Heart left ventricle (tissue), 16 donors: ENCODE measurements around the gene RMND1. TPM values are rescaled to one million over a fixed set of nuclear protein-coding genes. Genes with fewer than 3 reads are reported as not detected.

Experiments
- ATAC-seq, 4 donors: fragments of 200-7000 bp; cut with Tn5 transposase; one replicate each; pipeline ENCODE4 v1.9.1; 2020 to 2022; ENCODE audit warnings: moderate library complexity in 4 of 4, mild to moderate bottlenecking in 3 of 4, moderate number of reproducible peaks in 1 of 4
- DNase-seq, 5 donors: peaks; one replicate each; pipeline ENCODE4 v3.0.0-alpha.2; 2020
- H3K27ac ChIP-seq, 12 donors: fragments of 200-600 bp; sonication (generic) in 4 of 12; one replicate each; pipeline versions ENCODE4 v1.5.0 to v1.8.0; 2016 to 2022; ENCODE audit warnings: mild to moderate bottlenecking in 2 of 12
- H3K27me3 ChIP-seq, 9 donors: fragments of 200-600 bp; sonication (generic) in 2 of 9; one replicate each; pipeline versions ENCODE4 v1.5.1 to v1.8.0; 2016 to 2022; ENCODE audit warnings: mild to moderate bottlenecking in 3 of 9
- H3K36me3 ChIP-seq, 9 donors: fragments of 200-600 bp; sonication (generic) in 2 of 9; one replicate each; pipeline versions ENCODE4 v1.5.0 to v1.8.0; 2018 to 2022; ENCODE audit warnings: mild to moderate bottlenecking in 2 of 9
- H3K4me1 ChIP-seq, 12 donors: fragments of 200-600 bp; sonication (generic) in 4 of 12; one replicate each; pipeline versions ENCODE4 v1.5.0 to v1.8.0; 2016 to 2022; ENCODE audit warnings: mild to moderate bottlenecking in 3 of 12
- H3K4me3 ChIP-seq, 12 donors: fragments of 200-600 bp; sonication (generic) in 4 of 12; one replicate each; pipeline versions ENCODE4 v1.5.0 to v1.8.0; 2017 to 2022; ENCODE audit warnings: mild to moderate bottlenecking in 9 of 12, moderate library complexity in 4 of 12
- H3K9me3 ChIP-seq, 12 donors: fragments of 200-600 bp; sonication (generic) in 4 of 12; one replicate each; pipeline versions ENCODE4 v1.5.0 to v1.8.0; 2016 to 2022; ENCODE audit warnings: mild to moderate bottlenecking in 1 of 12
- POLR2A ChIP-seq, 2 donors: fragments of 450-650 bp; IDR thresholded peaks; one replicate each; pipeline ENCODE4 v1.6.1; 2017; ENCODE audit warnings: antibody characterized with exemption in 2 of 2, mild to moderate bottlenecking in 2 of 2, moderate library complexity in 2 of 2
- WGBS, 4 donors: extraction: QIAGEN DNeasy Blood & Tissue Kit in 2 of 4; methylation state at CpG; one replicate each; pipeline versions ENCODE4 v1.1.5 to v1.1.7; 2013 to 2018; 5-methylcytosine and 5-hydroxymethylcytosine counted together
- intact Hi-C, 10 donors: fragments of 100-400 bp; cut with DNase I; formaldehyde crosslinking; loops; one replicate each; pipeline versions ENCODE4 v1.11.1 to v1.14.2; 2022
- polyA plus RNA-seq, 2 donors: library from polyadenylated mRNA; stranded (reverse); fragments of 200-250 nt; gene quantifications; one replicate each; pipeline ENCODE4 v1.2.3, GENCODE V29; 2013
- total RNA-seq, 9 donors: library from RNA; depleted of rRNA in 2 of 9; stranded (reverse); fragments of >200 nt in 2 of 9; fragmentation: NEBNext Ultra II Directional in 3 of 9; extraction: Animal tissue kit (Norgen Biotek cat#: 25700) in 3 of 9; gene quantifications; one replicate each; pipeline versions ENCODE4 v1.1.0 to v1.2.4, GENCODE V29; 2016 to 2023
- TF ChIP-seq, protein P1 (sequence below), 12 donors: fragments of 200-600 bp; sonication (generic) in 4 of 12; IDR thresholded peaks; one replicate each; pipeline versions ENCODE4 v1.5.0 to v1.8.0; 2018 to 2022; ENCODE audit warnings: antibody characterized with exemption in 12 of 12, mild to moderate bottlenecking in 5 of 12
- donor health status: ischemic (EF 13 %, LVEDD 7.1; RV severe dilation, severe dysfunction).
- donor health status: healthy with polysubstance abuse.
- donor health status: DM: no; HTN: yes; CAD: no.
- donor health status: DM: no; HTN: no; CAD: no.
- donor health status: ischemic (EF 25% LVEDD 6.9; RV normal size, moderate dysfunction).
- donor health status: ischemic (EF 25% LVEDD 5.7; RV mildly dilated, moderate dysfunction).
- donor health status: healthy.
- donor health status: DM: yes; HTN: yes; CAD: no.
- donor health status: ischemic (EF 35%, LVEDD 5.7; RV mildly dilated, moderate dysfunction).
- donor health status: nonischemic (EF 11% LVEDD 7.7; RV severe dilation, severe dysfunction).
- donor health status: DM: yes; HTN: yes; CAD: no.
- donor health status: PGD.
- donor health status: ischemic (EF 29% LVEDD 5.4; RV normal size, mild dysfunction).
- donor health status: nonischemic (EF 23%, LVEDD 6.1; RV moderate dilation, normal function).

The RMND1 gene
- total and polyA plus RNA-seq, 11 donors = 10.2 to 21.5 (median 17.0) TPM

GRCh38 chr6:151388997-151389617 is 62.8 kb downstream of the RMND1 start:
- Histone ChIP-seq H3K27me3 (no peaks in the 10 kb centered on the region), H3K36me3 (peaks cover 0 to 5% (median 0%) of the 10 kb centered on the region in 9 donors), H3K27ac (peak overlapping the region; percentile 96 to 100 (median 99)), H3K9me3 (no peaks in the 10 kb centered on the region), H3K4me1 (peaks cover 12 to 53% (median 42%) of the 10 kb centered on the region in 12 donors), H3K4me3 (peak overlapping the region; percentile 53 to 100 (median 94))
- 28 to 32% (median 31%) methylated on average over 12 of the region's 12 CpGs for WGBS, 4 donors
- intact Hi-C loops = no loop called here
- ATAC-seq (peak in 1 of 4 donors; percentile 1), DNase-seq (no peak)
- TF ChIP-seq POLR2A (IDR thresholded peaks at IDR 0.05) = no peak
- TF ChIP-seq, protein P1, sequence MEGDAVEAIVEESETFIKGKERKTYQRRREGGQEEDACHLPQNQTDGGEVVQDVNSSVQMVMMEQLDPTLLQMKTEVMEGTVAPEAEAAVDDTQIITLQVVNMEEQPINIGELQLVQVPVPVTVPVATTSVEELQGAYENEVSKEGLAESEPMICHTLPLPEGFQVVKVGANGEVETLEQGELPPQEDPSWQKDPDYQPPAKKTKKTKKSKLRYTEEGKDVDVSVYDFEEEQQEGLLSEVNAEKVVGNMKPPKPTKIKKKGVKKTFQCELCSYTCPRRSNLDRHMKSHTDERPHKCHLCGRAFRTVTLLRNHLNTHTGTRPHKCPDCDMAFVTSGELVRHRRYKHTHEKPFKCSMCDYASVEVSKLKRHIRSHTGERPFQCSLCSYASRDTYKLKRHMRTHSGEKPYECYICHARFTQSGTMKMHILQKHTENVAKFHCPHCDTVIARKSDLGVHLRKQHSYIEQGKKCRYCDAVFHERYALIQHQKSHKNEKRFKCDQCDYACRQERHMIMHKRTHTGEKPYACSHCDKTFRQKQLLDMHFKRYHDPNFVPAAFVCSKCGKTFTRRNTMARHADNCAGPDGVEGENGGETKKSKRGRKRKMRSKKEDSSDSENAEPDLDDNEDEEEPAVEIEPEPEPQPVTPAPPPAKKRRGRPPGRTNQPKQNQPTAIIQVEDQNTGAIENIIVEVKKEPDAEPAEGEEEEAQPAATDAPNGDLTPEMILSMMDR (IDR thresholded peaks at IDR 0.05) = no peak

GRCh38 chr6:151388236-151388635 is 63.7 kb downstream of the RMND1 start:
- peak overlapping the region in 8 of 12 donors; percentile 99 to 100 (median 99) for H3K27ac ChIP-seq
- peaks cover 6 to 45% (median 35%) of the 10 kb centered on the region in 12 donors for H3K4me1 ChIP-seq
- H3K36me3 ChIP-seq = peaks cover 0 to 5% (median 0%) of the 10 kb centered on the region in 9 donors
- DNase-seq = no peak
- no peak for TF ChIP-seq POLR2A (IDR thresholded peaks at IDR 0.05)
- TF ChIP-seq, protein P1 (IDR thresholded peaks at IDR 0.05) = no peak
- 90 to 92% (median 91%) methylated on average over 2 of the region's 2 CpGs for WGBS, 4 donors
- H3K27me3 ChIP-seq = no peaks in the 10 kb centered on the region
- H3K4me3 ChIP-seq = peak overlapping the region in 1 of 12 donors; percentile 98
- H3K9me3 ChIP-seq = no peaks in the 10 kb centered on the region
- ATAC-seq = no peak
- intact Hi-C loops = no loop called here

DNA sequence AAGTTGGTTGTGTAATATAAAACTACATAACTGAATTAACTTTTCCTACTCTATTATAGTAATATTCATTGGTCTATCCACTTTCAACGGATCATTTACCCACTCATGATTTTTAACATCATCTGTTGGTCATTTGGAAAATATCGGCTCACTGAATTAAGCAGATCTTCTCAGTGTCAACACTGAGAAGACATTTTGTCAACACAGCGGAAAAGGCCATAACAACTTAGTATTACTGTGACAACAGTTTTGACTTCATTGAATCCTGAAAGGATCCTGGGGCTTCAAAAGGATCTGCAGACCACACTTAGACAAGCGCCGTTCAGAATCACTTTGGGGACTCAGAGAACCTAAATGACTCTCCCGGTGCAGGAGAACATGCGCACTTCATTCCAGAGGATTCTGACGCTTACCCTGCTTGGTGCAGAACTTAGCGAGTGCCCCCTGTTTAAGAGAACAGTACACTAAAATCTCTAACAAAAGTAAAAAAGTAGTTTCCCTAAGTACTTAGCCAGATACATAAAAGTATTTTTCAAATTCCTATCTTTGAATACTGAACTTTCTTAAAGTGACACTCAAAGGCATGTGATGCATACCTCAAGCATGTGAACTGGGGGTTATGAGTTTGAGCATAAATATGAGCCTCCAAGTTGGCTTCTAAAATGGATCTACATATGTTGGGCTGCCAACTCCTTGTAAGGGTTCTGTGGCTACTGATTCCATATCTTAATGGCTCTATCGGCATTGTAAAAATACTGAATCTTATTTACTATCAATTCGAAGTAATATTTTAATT is 64.6 kb downstream of the RMND1 start:
- Histone ChIP-seq H3K4me3 (no peak overlapping the region), H3K4me1 (peaks cover 0 to 36% (median 26%) of the 10 kb centered on the region in 12 donors), H3K27ac (peak overlapping the region in 4 of 12 donors; percentile 99 to 100 (median 100)), H3K36me3 (peaks cover 0 to 5% (median 0%) of the 10 kb centered on the region in 9 donors), H3K27me3 (no peaks in the 10 kb centered on the region), H3K9me3 (no peaks in the 10 kb centered on the region)
- intact Hi-C loops = no loop called here
- no peak for ATAC-seq
- WGBS, 4 donors = 86 to 96% (median 90%) methylated on average over 11 of the region's 11 CpGs
- DNase-seq = no peak
- no peak for TF ChIP-seq POLR2A (IDR thresholded peaks at IDR 0.05)
- TF ChIP-seq, protein P1 (IDR thresholded peaks at IDR 0.05) = no peak

DNA sequence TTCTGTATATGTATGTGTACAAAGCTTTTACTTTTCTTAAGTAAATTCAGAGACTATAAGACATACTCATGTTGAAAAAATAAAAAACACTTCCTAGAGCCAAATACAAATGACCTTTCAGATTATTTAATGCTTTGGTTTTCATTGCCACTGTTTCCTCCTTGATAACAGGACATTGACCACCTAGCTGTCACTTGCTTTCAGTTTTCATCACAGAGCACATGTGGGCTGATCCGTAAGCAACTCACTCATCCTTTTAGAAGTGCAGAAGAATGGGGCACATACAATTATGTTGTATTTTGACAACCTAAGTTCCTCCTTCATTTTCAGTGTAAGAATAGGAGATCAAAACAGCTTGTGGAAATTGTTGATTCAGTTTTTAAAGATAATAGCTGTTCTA is 66.7 kb downstream of the RMND1 start:
- Histone ChIP-seq H3K27me3 (no peaks in the 10 kb centered on the region), H3K9me3 (no peaks in the 10 kb centered on the region), H3K36me3 (peaks cover 0 to 5% (median 0%) of the 10 kb centered on the region in 9 donors), H3K4me1 (peaks cover 0 to 50% (median 24%) of the 10 kb centered on the region in 12 donors), H3K4me3 (no peak overlapping the region), H3K27ac (peak overlapping the region in 1 of 12 donors; percentile 59)
- no peak for DNase-seq
- TF ChIP-seq, protein P1 (IDR thresholded peaks at IDR 0.05) = no peak
- no peak for TF ChIP-seq POLR2A (IDR thresholded peaks at IDR 0.05)
- ATAC-seq = no peak
- intact Hi-C loops = no loop called here
- 48 to 64% (median 58%) methylated on average over 1 of the region's 1 CpG for WGBS, 4 donors
